ENCODE data around the gene WFS1. TPM values are rescaled to one million over a fixed set of nuclear protein-coding genes. Genes with fewer than 3 reads are reported as not detected.

Gene WFS1
- total RNA-seq, 6 experiments from 2014 or later = 11.3 to 19.7 (median 15.9) TPM

GRCh38 chr4:6338175-6338950, 68.7 kb downstream of the WFS1 start:
- H3K27ac ChIP-seq = no peak overlapping the region
- 38% methylated on average over 10 of the region's 14 CpGs for WGBS (ENCODE audit: insufficient coverage, low coverage, low lambda C conversion rate, missing lambda C conversion rate)
- peak in 1 of 3 donors; percentile 42 for DNase-seq
- H3K36me3 ChIP-seq = no peaks in the 10 kb centered on the region
- H3K9me3 ChIP-seq = no peaks in the 10 kb centered on the region
- H3K27me3 ChIP-seq = no peaks in the 10 kb centered on the region
- no peaks in the 10 kb centered on the region for H3K4me1 ChIP-seq
- TF ChIP-seq CTCF (IDR thresholded peaks at IDR 0.05) = no peak
- intact Hi-C loops (cut with DNase I) = no loop called here
- peak in 1 of 4 donors; percentile 23 for ATAC-seq
- H3K4me3 ChIP-seq = no peak overlapping the region

GRCh38 chr4:6338951-6339817, 69.5 kb downstream of the WFS1 start:
- TF ChIP-seq CTCF (IDR thresholded peaks at IDR 0.05) = no peak
- no peak for TF ChIP-seq POLR2A (IDR thresholded peaks at IDR 0.05)
- H3K27ac ChIP-seq = no peak overlapping the region
- H3K36me3 ChIP-seq = no peaks in the 10 kb centered on the region
- no peaks in the 10 kb centered on the region for H3K9me3 ChIP-seq
- H3K4me3 ChIP-seq = no peak overlapping the region
- DNase-seq (peak in 1 of 3 donors; percentile 22), ATAC-seq (no peak)
- H3K27me3 ChIP-seq = no peaks in the 10 kb centered on the region
- intact Hi-C loops (cut with DNase I) = no loop called here
- H3K4me1 ChIP-seq = no peaks in the 10 kb centered on the region
- 48% methylated on average over 9 of the region's 12 CpGs for WGBS (ENCODE audit: insufficient coverage, low coverage, low lambda C conversion rate, missing lambda C conversion rate)

GRCh38 chr4:6339818-6340445, 70.3 kb downstream of the WFS1 start:
- Histone ChIP-seq H3K27me3 (no peaks in the 10 kb centered on the region), H3K4me3 (no peak overlapping the region), H3K9me3 (no peaks in the 10 kb centered on the region), H3K27ac (no peak overlapping the region), H3K36me3 (no peaks in the 10 kb centered on the region), H3K4me1 (no peaks in the 10 kb centered on the region)
- WGBS (ENCODE audit: insufficient coverage, low coverage, low lambda C conversion rate, missing lambda C conversion rate) = 69% methylated on average over 6 of the region's 13 CpGs
- ATAC-seq (no peak), DNase-seq (peak in 1 of 3 donors; percentile 42)
- no peak for TF ChIP-seq CTCF (IDR thresholded peaks at IDR 0.05)
- TF ChIP-seq POLR2A (IDR thresholded peaks at IDR 0.05) = no peak
- intact Hi-C loops (cut with DNase I) = loop anchor here in 1 of 2 donors (10.0 kb wide), 1 partner anchor 205 kb away; no protein-coding TSS in a partner anchor

GRCh38 chr4:6340446-6341015, 70.9 kb downstream of the WFS1 start:
- ATAC-seq (no peak), DNase-seq (peak in 1 of 3 donors; percentile 19)
- no peak overlapping the region for H3K4me3 ChIP-seq
- H3K4me1 ChIP-seq = no peaks in the 10 kb centered on the region
- no peak for TF ChIP-seq CTCF (IDR thresholded peaks at IDR 0.05)
- no peak for TF ChIP-seq POLR2A (IDR thresholded peaks at IDR 0.05)
- intact Hi-C loops (cut with DNase I) = loop anchor here in 1 of 2 donors (10.0 kb wide), 1 partner anchor 204 kb away; no protein-coding TSS in a partner anchor
- 63% methylated on average over 2 of the region's 9 CpGs for WGBS (ENCODE audit: insufficient coverage, low coverage, low lambda C conversion rate, missing lambda C conversion rate)
- H3K9me3 ChIP-seq = no peaks in the 10 kb centered on the region
- no peak overlapping the region for H3K27ac ChIP-seq
- H3K36me3 ChIP-seq = no peaks in the 10 kb centered on the region
- H3K27me3 ChIP-seq = no peaks in the 10 kb centered on the region

All from right lobe of liver (tissue), 6 donors.